Dermis blood vessel endothelial cell (primary cell): ENCODE measurements around the gene HOXC4. TPM values are rescaled to one million over a fixed set of nuclear protein-coding genes. Genes with fewer than 3 reads are reported as not detected.

Source experiments
- DNase-seq: peaks from one replicate; pipeline ENCODE4 v3.0.0; 2010
- total RNA-seq: library from RNA; depleted of rRNA; stranded (reverse); fragments of >200 nt; gene quantifications from 2 replicates; pipeline ENCODE4 v1.2.3, GENCODE V29; 2014

Gene HOXC4
- total RNA-seq, 1 donor from 2014 or later = not detected

GRCh38 chr12:54029529-54030441, 23.9 kb upstream of the HOXC4 start:
- DNase-seq = no peak

DNA sequence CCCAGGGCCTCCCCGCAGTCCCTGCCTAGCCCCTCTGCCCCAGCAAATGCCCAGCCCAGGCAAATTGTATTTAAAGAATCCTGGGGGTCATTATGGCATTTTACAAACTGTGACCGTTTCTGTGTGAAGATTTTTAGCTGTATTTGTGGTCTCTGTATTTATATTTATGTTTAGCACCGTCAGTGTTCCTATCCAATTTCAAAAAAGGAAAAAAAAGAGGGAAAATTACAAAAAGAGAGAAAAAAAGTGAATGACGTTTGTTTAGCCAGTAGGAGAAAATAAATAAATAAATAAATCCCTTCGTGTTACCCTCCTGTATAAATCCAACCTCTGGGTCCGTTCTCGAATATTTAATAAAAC, 23.2 kb upstream of the HOXC4 start:
- no peak for DNase-seq

DNA sequence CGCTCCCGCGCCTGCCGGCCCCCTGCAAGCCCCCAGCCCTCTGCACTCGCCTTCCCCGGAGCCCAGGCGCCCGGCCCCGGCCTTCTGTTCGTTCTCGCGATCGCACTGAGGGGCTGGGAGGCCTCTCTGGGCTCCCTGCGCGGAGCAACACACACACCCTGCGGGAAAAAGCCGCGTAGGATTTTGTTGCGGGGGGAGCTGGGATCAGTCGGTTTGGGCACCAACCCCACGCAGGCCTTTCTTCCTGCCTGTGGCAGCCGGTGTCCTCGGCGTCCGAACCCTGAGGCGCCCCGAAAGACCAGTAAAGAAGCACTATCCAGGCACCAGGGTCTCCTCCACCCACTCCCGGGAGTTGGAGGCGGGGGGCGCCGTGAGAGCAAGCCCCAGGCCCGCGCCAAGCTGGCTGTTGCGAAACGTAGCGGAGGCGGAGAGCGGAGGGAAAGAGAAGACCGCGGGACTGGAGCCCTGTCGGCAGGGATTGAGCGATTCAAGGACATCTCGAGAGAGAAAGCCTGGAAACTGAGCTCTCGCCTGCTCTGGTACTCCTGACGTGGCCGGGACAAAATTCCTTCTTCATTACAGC, 22.7 kb upstream of the HOXC4 start:
- no peak for DNase-seq

DNA sequence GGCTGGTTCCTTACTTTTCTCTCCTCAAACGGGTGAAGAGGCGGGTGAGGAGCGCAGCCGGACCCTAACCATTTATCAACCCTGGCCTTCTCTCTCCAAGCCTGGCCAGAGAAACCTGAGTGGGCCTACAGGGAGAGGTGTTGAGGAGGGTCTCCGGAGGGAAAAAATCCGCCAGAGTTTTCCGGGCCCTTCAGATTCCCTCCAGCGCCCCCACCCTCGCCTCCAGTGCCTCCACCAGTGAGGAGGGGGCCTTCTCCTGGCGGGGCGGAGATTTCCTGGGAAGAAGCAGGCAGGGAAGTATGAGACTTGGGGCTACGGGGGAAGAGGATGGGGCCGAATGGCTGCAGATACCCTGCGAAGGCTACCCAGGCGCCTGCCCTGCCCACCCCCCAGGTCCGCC, 22.2 kb upstream of the HOXC4 start:
- DNase-seq = no peak

GRCh38 chr12:54032086-54032619, 21.5 kb upstream of the HOXC4 start:
- no peak for DNase-seq

GRCh38 chr12:54032627-54033100, 21.0 kb upstream of the HOXC4 start, which contains the start of gene HOXC5:
Gene HOXC5 (plus strand): TSS chr12:54033050. CDS start chr12:54033123, 73 bp downstream.
- peak; percentile 57 for DNase-seq

- DNase-seq = no peak
Measured at GRCh38 chr12:54033106-54033979, 20.3 kb upstream of the HOXC4 start.

GRCh38 chr12:54033980-54034784, 19.5 kb upstream of the HOXC4 start:
- DNase-seq = no peak

GRCh38 chr12:54034785-54035310, 18.8 kb upstream of the HOXC4 start:
- DNase-seq = no peak

GRCh38 chr12:54035568-54036264, 17.9 kb upstream of the HOXC4 start:
- DNase-seq = no peak

DNA sequence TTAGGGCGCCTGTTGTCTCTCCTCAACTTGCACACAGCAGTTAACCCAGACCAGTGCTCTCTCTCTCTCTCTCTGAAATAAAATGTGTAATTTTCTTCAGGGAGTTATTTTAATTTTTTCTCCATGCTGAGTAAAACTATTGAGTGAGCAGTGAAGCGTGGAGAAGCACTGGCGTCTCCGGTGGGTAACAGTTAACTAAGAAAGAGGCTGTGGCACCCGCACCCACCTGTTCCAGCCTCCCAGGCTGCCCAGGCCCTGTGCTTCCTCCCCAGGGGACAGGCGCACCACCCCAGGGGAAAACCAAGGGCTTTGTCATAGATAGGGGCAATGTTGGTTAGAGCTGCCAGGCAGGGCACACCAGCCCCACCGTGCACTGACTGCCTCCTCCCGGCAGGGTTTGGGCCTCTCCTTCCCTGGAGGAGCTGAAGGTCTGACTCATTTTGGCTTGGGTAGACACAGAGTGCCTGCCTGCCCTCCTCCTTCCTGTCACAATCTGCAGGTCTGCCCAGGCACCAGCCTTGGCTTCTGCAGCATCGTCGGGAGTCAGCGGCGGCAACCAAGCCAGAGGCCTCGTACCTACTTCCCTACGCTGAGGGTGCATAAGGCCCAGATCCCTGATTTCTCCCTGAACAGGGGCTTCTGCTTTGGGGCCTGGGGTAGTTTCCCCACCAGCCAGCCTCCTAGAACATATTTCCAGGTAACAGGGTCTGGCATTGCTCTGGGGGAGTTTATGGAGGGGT, 16.8 kb upstream of the HOXC4 start:
- DNase-seq = no peak

DNA sequence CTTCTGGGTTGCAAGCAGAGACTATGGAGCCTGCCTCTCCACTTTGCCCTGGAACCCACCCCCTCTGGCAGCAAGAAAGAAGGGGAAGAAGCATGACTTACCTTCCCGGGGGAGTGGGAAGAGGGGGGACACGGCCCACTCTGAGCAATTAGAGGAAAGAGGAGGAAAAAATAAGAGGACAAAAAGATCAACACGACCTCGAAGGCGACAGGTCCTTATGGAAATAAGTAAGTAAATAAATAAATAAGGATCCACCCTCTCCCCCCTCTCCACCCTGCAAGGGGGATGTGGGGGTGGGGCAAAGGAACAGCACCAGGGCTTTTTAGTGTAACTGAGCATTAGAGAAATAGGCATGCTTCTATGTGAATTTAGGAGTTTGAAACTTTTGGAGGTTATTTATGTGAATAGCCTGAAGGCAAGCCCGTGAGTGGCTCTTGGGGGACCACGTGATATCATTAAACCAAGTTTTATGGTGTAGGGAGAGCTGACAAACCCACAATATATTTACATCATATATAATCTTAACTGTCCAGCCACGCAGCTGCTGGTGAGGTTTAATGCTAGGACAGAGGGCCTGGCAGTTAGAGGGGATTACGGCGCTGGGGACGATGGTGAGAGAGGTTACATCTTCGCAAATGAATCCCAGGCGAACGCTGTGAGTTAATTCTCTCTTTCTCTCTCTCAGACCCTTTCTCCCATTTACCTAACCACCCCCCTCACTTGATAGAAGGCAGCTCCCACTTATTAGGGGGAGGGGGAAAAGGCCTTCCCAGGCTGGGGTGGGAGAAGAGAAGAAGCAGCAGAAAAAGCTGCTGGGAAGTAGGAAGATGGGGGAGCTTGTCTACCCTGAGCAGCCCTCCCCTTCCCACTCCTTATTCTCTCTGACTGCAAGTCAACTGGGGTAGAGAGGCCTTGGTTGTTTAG, 16.0 kb upstream of the HOXC4 start:
- no peak for DNase-seq

DNA sequence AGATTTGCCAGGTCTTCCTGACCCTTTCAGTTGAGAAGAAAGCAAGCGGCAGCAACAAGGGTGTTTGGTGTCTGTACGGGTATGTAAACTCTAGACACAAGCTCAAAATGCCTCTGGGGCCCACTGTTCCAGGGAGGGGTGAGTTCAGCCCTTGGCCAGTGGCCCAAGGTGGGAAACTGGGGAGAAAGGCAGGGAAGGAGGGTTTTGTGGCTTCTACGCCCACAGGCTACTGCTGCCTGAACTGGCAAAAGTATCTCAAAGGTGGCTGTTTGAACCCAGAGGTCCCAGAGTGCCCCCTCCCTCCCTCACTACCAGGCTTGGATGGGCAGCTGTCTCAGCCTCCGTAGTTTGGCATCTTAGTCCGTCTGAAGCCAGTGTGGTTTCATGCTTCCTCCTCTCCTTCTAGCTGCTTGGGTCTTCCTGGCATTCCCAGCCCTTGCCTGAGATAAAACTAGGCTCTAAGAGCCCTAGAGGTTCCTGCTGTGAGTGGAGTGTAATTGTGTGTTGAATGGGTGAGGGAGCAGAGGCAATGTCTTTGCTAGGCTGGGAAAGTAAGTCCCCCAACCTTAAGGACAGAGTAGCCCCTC, 15.3 kb upstream of the HOXC4 start:
- no peak for DNase-seq

DNA sequence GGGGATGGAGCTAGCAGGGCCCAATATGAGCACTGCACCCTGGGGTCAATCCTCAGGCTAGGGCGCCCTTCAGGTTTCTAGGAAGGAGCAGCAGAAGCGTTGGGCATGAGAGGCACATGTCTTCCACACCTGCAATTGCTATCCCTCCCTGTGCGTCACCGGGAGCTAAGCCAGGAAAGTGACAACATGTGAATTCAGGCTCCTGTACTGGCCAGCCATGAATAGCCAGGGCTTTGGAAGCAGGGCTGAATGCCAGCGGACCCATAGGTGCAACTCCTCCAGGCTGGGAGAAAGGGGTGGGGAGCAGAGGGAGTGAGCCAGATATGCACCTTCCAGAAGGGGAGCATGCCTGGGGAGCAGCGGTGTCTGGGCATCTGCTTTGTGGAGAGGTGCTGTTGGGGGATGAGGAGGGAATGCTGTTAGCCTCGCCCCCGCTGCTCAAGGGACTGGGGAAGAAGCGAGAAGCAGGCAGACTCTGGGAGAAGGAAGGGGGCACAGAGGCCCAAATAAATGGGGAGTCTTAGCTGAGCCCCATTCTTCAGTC, 14.7 kb upstream of the HOXC4 start:
- DNase-seq = no peak

GRCh38 chr12:54039417-54040147, 14.1 kb upstream of the HOXC4 start:
- no peak for DNase-seq

GRCh38 chr12:54040148-54040494, 13.5 kb upstream of the HOXC4 start:
- no peak for DNase-seq

DNA sequence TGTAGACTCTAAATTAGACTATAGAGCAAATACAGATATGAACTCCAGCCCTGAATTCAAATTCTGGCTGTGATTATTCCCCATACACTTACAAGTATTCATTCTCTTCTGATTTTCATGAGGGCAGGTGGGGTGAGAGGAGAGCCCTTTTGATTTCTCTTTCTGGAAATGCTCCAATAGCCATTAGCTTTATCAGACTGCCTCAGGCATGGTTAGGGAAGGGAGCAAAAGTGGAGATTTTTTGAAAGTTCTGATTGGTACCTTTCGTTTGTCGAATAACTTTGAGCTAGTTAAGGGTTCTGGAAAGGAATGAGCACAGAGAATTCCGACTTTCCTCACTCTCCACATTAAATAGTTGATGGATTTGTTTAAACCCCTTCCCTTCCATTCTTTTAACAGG, 13.0 kb upstream of the HOXC4 start:
- DNase-seq = no peak
